Skeletal muscle tissue (tissue), 4 donors: Measurements from ENCODE around the gene PDZD8. TPM values are rescaled to one million over a fixed set of nuclear protein-coding genes. Genes with fewer than 3 reads are reported as not detected.

Source experiments
- H3K27ac ChIP-seq: one replicate; pipeline ENCODE4 v1.7.0; 2013; ENCODE audit warnings: mild to moderate bottlenecking, low read depth, low read length, inconsistent platforms
- H3K27me3 ChIP-seq, 3 donors: one replicate each; pipeline ENCODE4 v1.7.0; 2013; ENCODE audit warnings: low read length in 3 of 3; ENCODE audit not compliant: control insufficient read depth in 3 of 3, insufficient read depth in 3 of 3
- H3K36me3 ChIP-seq, 3 donors: one replicate each; pipeline ENCODE4 v1.7.0; 2013; ENCODE audit warnings: low read length in 3 of 3; ENCODE audit not compliant: control insufficient read depth in 3 of 3, insufficient read depth in 3 of 3
- H3K4me1 ChIP-seq, 3 donors: one replicate each; pipeline ENCODE4 v1.7.0; 2013; ENCODE audit warnings: low read length in 3 of 3, mild to moderate bottlenecking in 3 of 3; ENCODE audit not compliant: control insufficient read depth in 3 of 3, insufficient read depth in 3 of 3
- H3K4me3 ChIP-seq, 3 donors: one replicate each; pipeline ENCODE4 v1.7.0; 2013; ENCODE audit warnings: low read length in 3 of 3
- H3K9ac ChIP-seq, 3 donors: one replicate each; pipeline ENCODE4 v1.7.0; 2013; ENCODE audit warnings: low read length in 3 of 3, mild to moderate bottlenecking in 3 of 3, moderate library complexity in 2 of 3, low read depth in 1 of 3
- H3K9me3 ChIP-seq, 3 donors: one replicate each; pipeline ENCODE4 v1.7.0; 2013; ENCODE audit warnings: low read length in 3 of 3; ENCODE audit not compliant: control insufficient read depth in 3 of 3
- total RNA-seq: library from RNA; depleted of rRNA; stranded (reverse); fragments of >200 nt; gene quantifications from one replicate; pipeline ENCODE4 v1.2.3, GENCODE V29; 2014
- donor health status: Osteomylitis.

Gene PDZD8
- total RNA-seq, 1 donor from 2014 or later = 7.8 TPM

DNA sequence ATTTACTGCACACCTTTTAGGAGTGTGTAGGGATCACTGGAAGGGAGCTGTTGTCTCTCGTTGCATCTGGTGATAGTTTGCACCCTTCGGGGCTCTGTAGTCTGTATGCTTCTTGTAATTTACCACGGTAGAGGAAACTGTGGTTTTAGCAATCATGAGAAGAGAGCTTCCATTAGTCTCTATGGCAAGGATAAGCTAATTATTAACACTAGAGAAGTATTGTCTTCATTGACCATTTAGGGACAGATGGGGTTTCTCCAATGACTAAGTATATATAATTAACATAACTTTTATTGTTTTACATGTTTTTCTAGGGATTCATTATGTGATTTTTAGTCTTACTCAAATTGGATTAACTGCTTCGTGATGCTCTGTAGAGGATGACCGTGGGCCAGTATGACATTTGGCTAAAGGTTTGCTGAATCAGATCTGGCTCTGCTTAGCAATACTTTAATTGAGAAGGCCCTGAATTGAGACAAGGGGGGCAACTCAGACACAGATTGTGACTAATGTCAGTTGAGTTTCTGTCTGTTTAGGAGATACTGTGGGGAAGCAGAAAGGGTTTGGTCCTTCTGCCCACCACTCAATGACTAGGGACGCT lies 125.6 kb downstream of the PDZD8 start:
- H3K4me3 ChIP-seq = no peak overlapping the region
- no peak overlapping the region for H3K27ac ChIP-seq
- no peaks in the 10 kb centered on the region for H3K9me3 ChIP-seq
- no peak overlapping the region for H3K9ac ChIP-seq
- H3K4me1 ChIP-seq = no peaks in the 10 kb centered on the region
- H3K36me3 ChIP-seq = no peaks in the 10 kb centered on the region
- peaks cover 13 to 35% (median 26%) of the 10 kb centered on the region in 3 donors for H3K27me3 ChIP-seq

DNA sequence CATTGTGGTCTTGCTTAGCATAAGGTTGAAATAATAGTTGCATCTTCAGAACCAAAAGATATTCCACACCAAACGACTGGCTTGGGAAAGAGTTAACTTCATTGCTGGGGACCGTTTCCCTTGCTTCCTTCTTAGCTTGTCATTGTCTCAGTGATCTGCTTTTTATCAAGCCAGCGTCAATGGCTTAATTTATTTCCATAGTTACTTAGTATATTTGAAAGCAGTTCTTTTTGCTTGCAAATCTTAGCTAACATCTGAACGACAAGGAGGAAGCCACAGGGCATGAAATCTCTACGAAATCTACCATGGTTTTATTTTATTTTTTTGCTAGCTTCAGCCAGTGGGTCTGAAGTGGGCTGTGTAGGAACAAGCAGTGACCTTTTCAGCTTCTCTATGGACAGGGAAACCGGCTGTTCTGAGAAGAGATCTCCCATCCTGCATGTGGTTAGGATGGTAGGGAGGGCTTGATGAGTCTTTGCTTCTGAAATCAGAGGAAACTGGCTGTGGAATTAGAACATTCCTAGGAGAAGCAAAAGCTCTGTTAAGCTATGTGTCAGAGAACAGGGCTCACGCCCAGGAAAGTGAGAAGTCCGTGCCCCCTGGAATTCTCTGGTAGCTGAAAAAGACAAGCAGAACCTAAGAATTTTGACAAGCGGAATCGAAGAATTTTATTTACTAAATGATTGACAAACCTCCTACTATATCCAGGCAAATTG lies 126.3 kb downstream of the PDZD8 start:
- peaks cover 20 to 36% (median 33%) of the 10 kb centered on the region in 3 donors for H3K27me3 ChIP-seq
- H3K27ac ChIP-seq = no peak overlapping the region
- H3K4me1 ChIP-seq = no peaks in the 10 kb centered on the region
- H3K4me3 ChIP-seq = no peak overlapping the region
- H3K9ac ChIP-seq = no peak overlapping the region
- no peaks in the 10 kb centered on the region for H3K9me3 ChIP-seq
- H3K36me3 ChIP-seq = no peaks in the 10 kb centered on the region

DNA sequence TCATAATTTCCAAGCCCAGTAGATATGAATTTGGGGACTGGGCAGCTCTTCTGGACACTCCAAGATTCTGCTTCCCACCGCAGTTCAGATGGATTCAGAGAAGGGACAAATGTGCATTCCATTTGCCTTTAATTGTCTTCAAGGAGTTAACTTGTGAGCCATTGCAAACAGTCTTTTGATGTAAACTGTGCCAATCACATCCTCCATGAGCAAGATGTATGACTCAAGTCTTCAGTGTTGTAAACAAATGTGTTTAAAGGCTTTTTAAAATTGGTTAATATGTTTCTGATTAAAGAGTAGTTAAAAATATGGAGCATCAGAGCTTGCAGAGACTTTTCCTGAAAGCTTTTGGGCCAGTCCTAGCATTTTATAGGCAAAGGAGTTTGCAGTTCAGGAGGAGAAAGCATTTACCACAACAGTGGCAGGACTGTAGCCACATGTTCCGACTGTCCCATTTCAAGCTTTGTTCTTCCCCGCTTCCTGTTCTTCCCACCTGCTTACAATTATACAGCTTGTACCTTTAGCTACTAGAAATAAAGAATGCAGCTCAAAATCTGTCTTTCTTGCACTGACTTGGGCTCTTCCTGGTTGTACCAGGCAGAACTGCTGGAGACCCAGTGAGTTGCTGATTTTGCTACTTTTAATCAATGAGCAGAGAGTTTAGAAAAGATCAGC lies 128.1 kb downstream of the PDZD8 start:
- Histone ChIP-seq H3K36me3 (no peaks in the 10 kb centered on the region), H3K27me3 (peaks cover 29 to 38% (median 34%) of the 10 kb centered on the region in 3 donors), H3K4me3 (no peak overlapping the region), H3K9me3 (no peaks in the 10 kb centered on the region), H3K9ac (no peak overlapping the region), H3K27ac (no peak overlapping the region), H3K4me1 (no peaks in the 10 kb centered on the region)

GRCh38 chr10:117242463-117242832 lies 132.8 kb downstream of the PDZD8 start:
- no peaks in the 10 kb centered on the region for H3K9me3 ChIP-seq
- no peak overlapping the region for H3K27ac ChIP-seq
- no peak overlapping the region for H3K9ac ChIP-seq
- H3K4me1 ChIP-seq = no peaks in the 10 kb centered on the region
- H3K36me3 ChIP-seq = no peaks in the 10 kb centered on the region
- H3K27me3 ChIP-seq = peaks cover 39 to 49% (median 42%) of the 10 kb centered on the region in 3 donors
- no peak overlapping the region for H3K4me3 ChIP-seq

- Histone ChIP-seq H3K4me1 (no peaks in the 10 kb centered on the region), H3K4me3 (no peak overlapping the region), H3K9ac (no peak overlapping the region), H3K9me3 (no peaks in the 10 kb centered on the region), H3K36me3 (no peaks in the 10 kb centered on the region), H3K27ac (no peak overlapping the region), H3K27me3 (peaks cover 39 to 51% (median 41%) of the 10 kb centered on the region in 3 donors)
Observed at GRCh38 chr10:117241541-117242462, 133.4 kb downstream of the PDZD8 start.

GRCh38 chr10:117240621-117241529 lies 134.4 kb downstream of the PDZD8 start, which contains the start of gene SLC18A2:
Gene SLC18A2, plus strand, starts transcription at chr10:117241114. Its CDS starts 580 bp downstream, at chr10:117241694.
- H3K27ac ChIP-seq = no peak within 1 kb of the TSS
- H3K4me1 ChIP-seq = no peaks in the 10 kb centered on the region
- H3K36me3 ChIP-seq = no peaks in the 10 kb centered on the region
- no peak within 1 kb of the TSS for H3K9ac ChIP-seq
- no peaks in the 10 kb centered on the region for H3K9me3 ChIP-seq
- peaks cover 39 to 55% (median 48%) of the 10 kb centered on the region in 3 donors for H3K27me3 ChIP-seq
- no peak within 1 kb of the TSS for H3K4me3 ChIP-seq

- H3K9ac ChIP-seq = no peak overlapping the region
- peaks cover 35 to 50% (median 47%) of the 10 kb centered on the region in 3 donors for H3K27me3 ChIP-seq
- H3K27ac ChIP-seq = no peak overlapping the region
- no peak overlapping the region for H3K4me3 ChIP-seq
- no peaks in the 10 kb centered on the region for H3K36me3 ChIP-seq
- H3K4me1 ChIP-seq = no peaks in the 10 kb centered on the region
- no peaks in the 10 kb centered on the region for H3K9me3 ChIP-seq
Observed at GRCh38 chr10:117239721-117240620, 135.3 kb downstream of the PDZD8 start.

DNA sequence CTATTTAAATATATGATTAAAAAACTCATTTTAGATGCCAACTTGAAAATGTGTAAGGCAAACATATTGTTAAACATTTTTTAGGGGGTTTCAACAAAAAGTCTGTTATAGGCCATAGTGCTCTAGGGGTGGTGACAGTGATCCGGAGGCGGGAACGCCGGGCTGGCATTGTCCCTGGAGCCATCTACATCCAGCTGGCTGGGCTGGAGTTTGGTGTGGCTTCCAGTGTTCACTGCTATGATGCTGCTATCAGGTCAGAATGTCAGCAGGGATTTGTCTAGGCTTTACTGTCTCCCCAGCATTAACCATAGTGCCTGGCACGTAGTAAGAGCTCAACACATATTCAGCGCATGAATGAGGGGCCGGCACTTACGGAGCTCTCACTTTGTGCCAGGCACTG lies 136.2 kb downstream of the PDZD8 start:
- H3K27me3 ChIP-seq = peaks cover 28 to 43% (median 38%) of the 10 kb centered on the region in 3 donors
- H3K4me3 ChIP-seq = no peak overlapping the region
- H3K9me3 ChIP-seq = no peaks in the 10 kb centered on the region
- H3K9ac ChIP-seq = no peak overlapping the region
- no peaks in the 10 kb centered on the region for H3K4me1 ChIP-seq
- no peaks in the 10 kb centered on the region for H3K36me3 ChIP-seq
- H3K27ac ChIP-seq = no peak overlapping the region
